ENCODE measurements around the gene MMAB.

GRCh38 chr12:109521831-109522230 is 51.5 kb downstream of the MMAB start:
- TF ChIP-seq, protein P1, sequence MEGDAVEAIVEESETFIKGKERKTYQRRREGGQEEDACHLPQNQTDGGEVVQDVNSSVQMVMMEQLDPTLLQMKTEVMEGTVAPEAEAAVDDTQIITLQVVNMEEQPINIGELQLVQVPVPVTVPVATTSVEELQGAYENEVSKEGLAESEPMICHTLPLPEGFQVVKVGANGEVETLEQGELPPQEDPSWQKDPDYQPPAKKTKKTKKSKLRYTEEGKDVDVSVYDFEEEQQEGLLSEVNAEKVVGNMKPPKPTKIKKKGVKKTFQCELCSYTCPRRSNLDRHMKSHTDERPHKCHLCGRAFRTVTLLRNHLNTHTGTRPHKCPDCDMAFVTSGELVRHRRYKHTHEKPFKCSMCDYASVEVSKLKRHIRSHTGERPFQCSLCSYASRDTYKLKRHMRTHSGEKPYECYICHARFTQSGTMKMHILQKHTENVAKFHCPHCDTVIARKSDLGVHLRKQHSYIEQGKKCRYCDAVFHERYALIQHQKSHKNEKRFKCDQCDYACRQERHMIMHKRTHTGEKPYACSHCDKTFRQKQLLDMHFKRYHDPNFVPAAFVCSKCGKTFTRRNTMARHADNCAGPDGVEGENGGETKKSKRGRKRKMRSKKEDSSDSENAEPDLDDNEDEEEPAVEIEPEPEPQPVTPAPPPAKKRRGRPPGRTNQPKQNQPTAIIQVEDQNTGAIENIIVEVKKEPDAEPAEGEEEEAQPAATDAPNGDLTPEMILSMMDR (IDR thresholded peaks at IDR 0.05), result no peak
- no peak for TF ChIP-seq POLR2A (IDR thresholded peaks at IDR 0.05)
